WTC11 (cell line): Measurements from ENCODE around the gene NEO1.

Source experiments
- CTCF ChIP-seq: fragments of 200-600 bp; IDR thresholded peaks from 2 replicates; pipeline ENCODE4 v1.8.0; 2022; ENCODE audit warnings: antibody characterized with exemption
- E2F4 ChIP-seq: sonication (generic); formaldehyde crosslinking; IDR thresholded peaks from 2 replicates; pipeline ENCODE4 v1.8.1; 2022; ENCODE audit warnings: low read depth, mild to moderate bottlenecking, moderate library complexity, missing genetic modification reagents, borderline replicate concordance
- ERG ChIP-seq: fragments of 250-450 bp; sonication (Bioruptor Pico); IDR thresholded peaks from 2 replicates; pipeline ENCODE4 v1.8.0; 2021; ENCODE audit warnings: mild to moderate bottlenecking
- NR1H2 ChIP-seq: sonication (generic); formaldehyde crosslinking; IDR thresholded peaks from 2 replicates; pipeline ENCODE4 v1.9.0; 2021; ENCODE audit warnings: mild to moderate bottlenecking, moderate library complexity, missing genetic modification reagents
- SP1 ChIP-seq: sonication (generic); formaldehyde crosslinking; conservative IDR thresholded peaks from 2 replicates; pipeline ENCODE4 v1.8.1; 2022; ENCODE audit warnings: missing genetic modification reagents
- STAT6 ChIP-seq: sonication (generic); formaldehyde crosslinking; conservative IDR thresholded peaks from 2 replicates; pipeline ENCODE4 v1.8.1; 2023; ENCODE audit warnings: mild to moderate bottlenecking, low read depth, missing genetic modification reagents, moderate library complexity
- TEAD4 ChIP-seq: sonication (generic); formaldehyde crosslinking; IDR thresholded peaks from 2 replicates; pipeline ENCODE4 v1.8.0; 2022; ENCODE audit warnings: mild to moderate bottlenecking, missing genetic modification reagents

DNA sequence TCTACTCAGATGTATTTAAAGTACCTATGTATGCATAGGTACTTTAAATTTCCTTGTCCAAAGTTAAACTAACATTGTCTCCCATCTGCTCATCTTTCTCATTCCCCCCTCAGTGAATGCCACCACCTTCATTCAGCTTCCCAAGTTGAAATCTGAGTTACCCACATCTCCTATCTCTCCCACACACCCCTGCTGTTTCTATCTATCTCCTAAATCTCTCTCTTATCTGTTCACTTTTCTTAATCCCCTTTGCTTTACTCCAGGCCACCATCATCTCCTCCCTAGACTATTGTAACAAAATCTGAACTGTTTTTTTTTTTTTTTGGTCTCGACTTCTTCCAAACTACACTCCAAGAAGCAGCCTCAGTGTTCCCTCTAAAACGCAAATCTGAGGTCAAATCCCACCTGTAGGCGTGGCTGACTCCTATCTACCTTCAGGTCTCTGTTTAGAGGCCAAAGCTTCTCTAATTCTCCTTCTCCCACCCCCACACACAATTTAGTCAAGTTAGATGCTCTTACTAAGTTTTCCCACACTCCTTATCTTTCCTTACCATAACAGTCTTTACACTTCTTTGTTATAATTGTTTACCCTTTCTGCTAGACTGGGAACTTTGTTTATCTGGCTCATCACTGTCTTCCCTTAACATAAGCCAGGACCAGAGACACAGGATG lies 3.5 kb upstream of the NEO1 start:
- TF ChIP-seq CTCF: no peak
- TF ChIP-seq TEAD4 (CRISPR knock-in tag): no peak
- TF ChIP-seq STAT6 (CRISPR knock-in tag): no peak
- TF ChIP-seq ERG: no peak
- TF ChIP-seq SP1 (CRISPR knock-in tag): no peak
- TF ChIP-seq NR1H2 (CRISPR knock-in tag): no peak
- no peak for TF ChIP-seq E2F4
